HCT116 (cell line): ENCODE results near the gene CHRNA4.

Experiments used
- CBX3 ChIP-seq: IDR thresholded peaks from 2 replicates; pipeline ENCODE4 v1.6.1; 2012; ENCODE audit warnings: low read depth
- EZH2phosphoT487 ChIP-seq: fragments of 200-600 bp; IDR thresholded peaks from 2 replicates; pipeline ENCODE4 v1.6.1; 2018; ENCODE audit warnings: antibody characterized with exemption, borderline replicate concordance
- FOSL1 ChIP-seq: IDR thresholded peaks from 2 replicates; pipeline ENCODE4 v1.6.1; 2012; ENCODE audit warnings: low read depth
- POLR2A ChIP-seq: IDR thresholded peaks from 2 replicates; pipeline ENCODE4 v1.7.0; 2011; ENCODE audit warnings: borderline replicate concordance; ENCODE audit not compliant: insufficient read depth, insufficient read length; ENCODE audit errors: extremely low read depth
- POLR2AphosphoS5 ChIP-seq: IDR thresholded peaks from 2 replicates; pipeline ENCODE4 v1.6.1; 2011; ENCODE audit warnings: mild to moderate bottlenecking, low read depth, low read length, moderate library complexity
- YY1 ChIP-seq: IDR thresholded peaks from 2 replicates; pipeline ENCODE4 v1.6.1; 2011; ENCODE audit warnings: low read length, low read depth, moderate library complexity, mild to moderate bottlenecking; ENCODE audit not compliant: insufficient replicate concordance; ENCODE audit errors: extremely low read depth
- ZFX ChIP-seq: fragments of 450-650 bp; IDR thresholded peaks from 2 replicates; pipeline ENCODE4 v1.6.1; 2017
- TF ChIP-seq, protein P1 (sequence below), 3 experiments: fragments of 200-600 bp in 1 of 3; sonication (generic) in 1 of 3; IDR thresholded peaks in 2 of 3; conservative IDR thresholded peaks in 1 of 3; 2 replicates each; pipeline ENCODE4 v1.5.1; 2012 to 2017; ENCODE audit warnings: low read depth in 2 of 3, low read length in 2 of 3, antibody characterized with exemption in 1 of 3, borderline replicate concordance in 1 of 3, control low read depth in 1 of 3, mild to moderate bottlenecking in 1 of 3, mixed read lengths in 1 of 3, mixed run types in 1 of 3, moderate library complexity in 1 of 3; ENCODE audit not compliant: insufficient read depth in 1 of 3
- TF ChIP-seq, protein P2 (sequence below): IDR thresholded peaks from 2 replicates; pipeline ENCODE4 v1.6.1; 2011; ENCODE audit warnings: mild to moderate bottlenecking, low read length, moderate library complexity; ENCODE audit not compliant: insufficient replicate concordance; ENCODE audit errors: extremely low read depth

DNA sequence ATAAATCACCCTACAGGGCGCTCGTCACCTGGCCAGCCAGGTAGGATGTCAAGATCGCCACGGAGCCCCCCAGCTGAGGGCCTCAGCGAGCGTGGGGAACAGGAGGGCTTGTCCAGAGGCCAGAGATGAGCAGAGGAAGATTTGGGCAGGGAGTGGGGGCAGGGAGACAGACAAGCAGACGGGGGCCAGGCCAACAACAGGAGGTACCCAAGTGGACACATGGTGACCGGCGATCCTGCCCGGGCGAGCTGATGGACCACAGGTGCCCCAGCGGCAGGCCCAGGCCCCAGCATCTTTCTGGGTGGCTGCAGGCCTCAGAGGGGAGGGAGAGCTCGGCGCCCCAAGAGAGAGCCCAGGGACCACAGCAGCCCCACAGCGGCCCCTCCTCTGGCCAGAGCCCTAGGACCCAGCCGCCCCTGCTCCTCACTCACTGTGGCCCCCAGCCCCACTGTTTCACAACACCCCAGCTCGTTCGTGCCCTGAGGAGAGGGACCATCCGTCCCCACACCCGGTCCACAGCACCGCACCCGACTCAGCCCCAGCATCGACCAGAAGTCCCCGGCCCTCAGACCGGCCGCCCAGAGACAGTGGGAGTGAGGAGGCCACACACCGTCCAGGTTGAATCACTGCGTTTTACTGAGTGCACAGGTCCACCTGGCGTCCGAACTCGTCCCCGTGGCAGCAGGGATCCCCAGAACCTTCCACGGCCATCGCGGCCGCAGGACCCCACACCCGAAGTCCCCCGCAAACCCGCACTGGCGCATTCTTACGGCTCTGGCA is 38.6 kb upstream of the CHRNA4 start:
- TF ChIP-seq, protein P1, sequence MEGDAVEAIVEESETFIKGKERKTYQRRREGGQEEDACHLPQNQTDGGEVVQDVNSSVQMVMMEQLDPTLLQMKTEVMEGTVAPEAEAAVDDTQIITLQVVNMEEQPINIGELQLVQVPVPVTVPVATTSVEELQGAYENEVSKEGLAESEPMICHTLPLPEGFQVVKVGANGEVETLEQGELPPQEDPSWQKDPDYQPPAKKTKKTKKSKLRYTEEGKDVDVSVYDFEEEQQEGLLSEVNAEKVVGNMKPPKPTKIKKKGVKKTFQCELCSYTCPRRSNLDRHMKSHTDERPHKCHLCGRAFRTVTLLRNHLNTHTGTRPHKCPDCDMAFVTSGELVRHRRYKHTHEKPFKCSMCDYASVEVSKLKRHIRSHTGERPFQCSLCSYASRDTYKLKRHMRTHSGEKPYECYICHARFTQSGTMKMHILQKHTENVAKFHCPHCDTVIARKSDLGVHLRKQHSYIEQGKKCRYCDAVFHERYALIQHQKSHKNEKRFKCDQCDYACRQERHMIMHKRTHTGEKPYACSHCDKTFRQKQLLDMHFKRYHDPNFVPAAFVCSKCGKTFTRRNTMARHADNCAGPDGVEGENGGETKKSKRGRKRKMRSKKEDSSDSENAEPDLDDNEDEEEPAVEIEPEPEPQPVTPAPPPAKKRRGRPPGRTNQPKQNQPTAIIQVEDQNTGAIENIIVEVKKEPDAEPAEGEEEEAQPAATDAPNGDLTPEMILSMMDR (IDR thresholded peaks at IDR 0.05 in 2 of 3, conservative IDR thresholded peaks at IDR 0.05 in 1 of 3; ENCODE audit: borderline replicate concordance in 1 of 3, insufficient read depth in 1 of 3, low read depth in 2 of 3, low read length in 2 of 3) = no peak
- TF ChIP-seq EZH2phosphoT487 (no peak), POLR2A (no peak), POLR2AphosphoS5 (no peak), YY1 (no peak), CBX3 (no peak), FOSL1 (no peak), ZFX (no peak)
- TF ChIP-seq, protein P2, sequence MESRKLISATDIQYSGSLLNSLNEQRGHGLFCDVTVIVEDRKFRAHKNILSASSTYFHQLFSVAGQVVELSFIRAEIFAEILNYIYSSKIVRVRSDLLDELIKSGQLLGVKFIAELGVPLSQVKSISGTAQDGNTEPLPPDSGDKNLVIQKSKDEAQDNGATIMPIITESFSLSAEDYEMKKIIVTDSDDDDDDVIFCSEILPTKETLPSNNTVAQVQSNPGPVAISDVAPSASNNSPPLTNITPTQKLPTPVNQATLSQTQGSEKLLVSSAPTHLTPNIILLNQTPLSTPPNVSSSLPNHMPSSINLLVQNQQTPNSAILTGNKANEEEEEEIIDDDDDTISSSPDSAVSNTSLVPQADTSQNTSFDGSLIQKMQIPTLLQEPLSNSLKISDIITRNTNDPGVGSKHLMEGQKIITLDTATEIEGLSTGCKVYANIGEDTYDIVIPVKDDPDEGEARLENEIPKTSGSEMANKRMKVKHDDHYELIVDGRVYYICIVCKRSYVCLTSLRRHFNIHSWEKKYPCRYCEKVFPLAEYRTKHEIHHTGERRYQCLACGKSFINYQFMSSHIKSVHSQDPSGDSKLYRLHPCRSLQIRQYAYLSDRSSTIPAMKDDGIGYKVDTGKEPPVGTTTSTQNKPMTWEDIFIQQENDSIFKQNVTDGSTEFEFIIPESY = no peak
